ENCODE data around the gene CIDEA. TPM values are rescaled to one million over a fixed set of nuclear protein-coding genes. Genes with fewer than 3 reads are reported as not detected.
"Not testable (repeated sequence)": the region's sequence is repeated elsewhere in the genome, so short reads cannot be mapped to it uniquely, and the experiment has no call there.

Gene CIDEA
- not detected for total RNA-seq

- peak within 1 kb of the TSS; percentile 71 for H3K4me3 ChIP-seq
- H3K4me1 ChIP-seq (ENCODE audit: control insufficient read depth in 1 of 2, low read depth in 2 of 2) = peaks cover 0 to 14% of the 10 kb centered on the region in 2 donors
- DNase-seq (ENCODE audit: low spot score) (no peak), ATAC-seq (ENCODE audit: insufficient number of reproducible peaks, low FRiP score, low read depth) (no peak)
- no peaks in the 10 kb centered on the region for H3K36me3 ChIP-seq
- no peaks in the 10 kb centered on the region for H3K9me3 ChIP-seq
- TF ChIP-seq CTCF (IDR thresholded peaks at IDR 0.05) = no peak
- H3K27ac ChIP-seq = no peak within 1 kb of the TSS
- no peaks in the 10 kb centered on the region for H3K27me3 ChIP-seq (replicated peaks; ENCODE audit: insufficient read depth)
Observed at GRCh38 chr18:12254136-12254819, at the start of gene CIDEA. Gene CIDEA (plus strand): TSS chr18:12254361. CDS start chr18:12254384, 23 bp downstream.

GRCh38 chr18:12208296-12209153 lies 45.6 kb upstream of the CIDEA start:
- H3K27ac ChIP-seq; H3K4me1 ChIP-seq (ENCODE audit: control insufficient read depth in 1 of 2, low read depth in 2 of 2); H3K27me3 ChIP-seq (replicated peaks; ENCODE audit: insufficient read depth); DNase-seq (ENCODE audit: low spot score); H3K9me3 ChIP-seq; H3K36me3 ChIP-seq; H3K4me3 ChIP-seq; ATAC-seq (ENCODE audit: insufficient number of reproducible peaks, low FRiP score, low read depth): not testable (repeated sequence)

GRCh38 chr18:12212308-12212707 lies 41.9 kb upstream of the CIDEA start:
- H3K4me1 ChIP-seq (ENCODE audit: control insufficient read depth in 1 of 2, low read depth in 2 of 2); H3K36me3 ChIP-seq; H3K27me3 ChIP-seq (replicated peaks; ENCODE audit: insufficient read depth); H3K27ac ChIP-seq; H3K4me3 ChIP-seq; DNase-seq (ENCODE audit: low spot score); ATAC-seq (ENCODE audit: insufficient number of reproducible peaks, low FRiP score, low read depth); H3K9me3 ChIP-seq: not testable (repeated sequence)

- DNase-seq (ENCODE audit: low spot score); H3K27me3 ChIP-seq (replicated peaks; ENCODE audit: insufficient read depth); ATAC-seq (ENCODE audit: insufficient number of reproducible peaks, low FRiP score, low read depth); H3K4me3 ChIP-seq; H3K9me3 ChIP-seq; H3K4me1 ChIP-seq (ENCODE audit: control insufficient read depth in 1 of 2, low read depth in 2 of 2); H3K36me3 ChIP-seq; H3K27ac ChIP-seq: not testable (repeated sequence)
Observed at GRCh38 chr18:12214296-12215005, 39.7 kb upstream of the CIDEA start.

- not testable (repeated sequence) for DNase-seq (ENCODE audit: low spot score); H3K27me3 ChIP-seq (replicated peaks; ENCODE audit: insufficient read depth); H3K4me1 ChIP-seq (ENCODE audit: control insufficient read depth in 1 of 2, low read depth in 2 of 2); H3K9me3 ChIP-seq; H3K4me3 ChIP-seq; H3K36me3 ChIP-seq; ATAC-seq (ENCODE audit: insufficient number of reproducible peaks, low FRiP score, low read depth); H3K27ac ChIP-seq
Observed at GRCh38 chr18:12216471-12216870, 37.7 kb upstream of the CIDEA start.

- H3K27me3 ChIP-seq (replicated peaks; ENCODE audit: insufficient read depth); DNase-seq (ENCODE audit: low spot score); H3K36me3 ChIP-seq; ATAC-seq (ENCODE audit: insufficient number of reproducible peaks, low FRiP score, low read depth); H3K27ac ChIP-seq; H3K9me3 ChIP-seq; H3K4me1 ChIP-seq (ENCODE audit: control insufficient read depth in 1 of 2, low read depth in 2 of 2); H3K4me3 ChIP-seq: not testable (repeated sequence)
Observed at GRCh38 chr18:12218603-12219002, 35.6 kb upstream of the CIDEA start.

- DNase-seq (ENCODE audit: low spot score) = not testable (repeated sequence)
Observed at GRCh38 chr18:12222041-12222440, 32.1 kb upstream of the CIDEA start.

GRCh38 chr18:12223326-12223725 lies 30.8 kb upstream of the CIDEA start:
- not testable (repeated sequence) for H3K27me3 ChIP-seq (replicated peaks; ENCODE audit: insufficient read depth); H3K36me3 ChIP-seq; H3K4me3 ChIP-seq; ATAC-seq (ENCODE audit: insufficient number of reproducible peaks, low FRiP score, low read depth); H3K27ac ChIP-seq; H3K4me1 ChIP-seq (ENCODE audit: control insufficient read depth in 1 of 2, low read depth in 2 of 2); H3K9me3 ChIP-seq; DNase-seq (ENCODE audit: low spot score)

More at GRCh38 chr18:12222041-12222440, 32.1 kb upstream of the CIDEA start:
- H3K36me3 ChIP-seq; H3K4me3 ChIP-seq; ATAC-seq (ENCODE audit: insufficient number of reproducible peaks, low FRiP score, low read depth); H3K27ac ChIP-seq; H3K4me1 ChIP-seq (ENCODE audit: control insufficient read depth in 1 of 2, low read depth in 2 of 2); H3K9me3 ChIP-seq; H3K27me3 ChIP-seq (replicated peaks; ENCODE audit: insufficient read depth): not testable (repeated sequence)

GRCh38 chr18:12226807-12227206 lies 27.4 kb upstream of the CIDEA start:
- not testable (repeated sequence) for DNase-seq (ENCODE audit: low spot score); H3K9me3 ChIP-seq; ATAC-seq (ENCODE audit: insufficient number of reproducible peaks, low FRiP score, low read depth); H3K27me3 ChIP-seq (replicated peaks; ENCODE audit: insufficient read depth); H3K4me1 ChIP-seq (ENCODE audit: control insufficient read depth in 1 of 2, low read depth in 2 of 2); H3K4me3 ChIP-seq; H3K36me3 ChIP-seq; H3K27ac ChIP-seq

- H3K36me3 ChIP-seq; H3K4me1 ChIP-seq (ENCODE audit: control insufficient read depth in 1 of 2, low read depth in 2 of 2); H3K27me3 ChIP-seq (replicated peaks; ENCODE audit: insufficient read depth); DNase-seq (ENCODE audit: low spot score); H3K27ac ChIP-seq; H3K4me3 ChIP-seq; ATAC-seq (ENCODE audit: insufficient number of reproducible peaks, low FRiP score, low read depth); H3K9me3 ChIP-seq: not testable (repeated sequence)
Observed at GRCh38 chr18:12227399-12228186, 26.6 kb upstream of the CIDEA start.

Measured in thoracic aorta (tissue), 2 donors.